SK-N-MC (cell line): Measurements from ENCODE around the gene UBFD1.
"Not testable (repeated sequence)": the region's sequence is repeated elsewhere in the genome, so short reads cannot be mapped to it uniquely, and the experiment has no call there.

Experiments used
- DNase-seq: peaks from one replicate; pipeline ENCODE4 v3.0.0-alpha.2; 2011; ENCODE audit warnings: low read depth, low spot score
- H3K27ac ChIP-seq: fragments of 200-600 bp; sonication (generic); 2 replicates; pipeline ENCODE4 v1.5.1; 2016; ENCODE audit warnings: mixed run types
- H3K36me3 ChIP-seq: fragments of 200-600 bp; sonication (generic); 2 replicates; pipeline ENCODE4 v1.6.1; 2017; ENCODE audit warnings: antibody characterized with exemption, low read length, mixed read lengths; ENCODE audit not compliant: insufficient read depth
- H3K4me3 ChIP-seq: fragments of 200-600 bp; sonication (generic); 2 replicates; pipeline ENCODE4 v1.5.1; 2016
- H3K9ac ChIP-seq: fragments of 200-600 bp; sonication (generic); 2 replicates; pipeline ENCODE4 v1.8.0; 2017; ENCODE audit warnings: mixed run types, mixed read lengths; ENCODE audit not compliant: insufficient read length
- H3K9me3 ChIP-seq: fragments of 200-600 bp; sonication (generic); 2 replicates; pipeline ENCODE4 v1.6.1; 2017; ENCODE audit warnings: low read depth, mild to moderate bottlenecking, antibody characterized with exemption, low read length, moderate library complexity, mixed read lengths
- EZH2 ChIP-seq: fragments of 200-600 bp; sonication (generic); IDR thresholded peaks from one replicate; pipeline ENCODE4 v1.6.1; 2017; ENCODE audit warnings: antibody characterized with exemption
- FOXP2 ChIP-seq: optimal IDR thresholded peaks from 2 replicates; pipeline ENCODE3; 2011; ENCODE audit warnings: mild to moderate bottlenecking, moderate library complexity; ENCODE audit not compliant: insufficient read depth; ENCODE audit errors: extremely low read length, control extremely low read depth
- POLR2AphosphoS5 ChIP-seq: IDR thresholded peaks from 2 replicates; pipeline ENCODE4 v1.6.1; 2012; ENCODE audit warnings: mild to moderate bottlenecking, low read depth, low read length, borderline replicate concordance

UBFD1 gene

DNA sequence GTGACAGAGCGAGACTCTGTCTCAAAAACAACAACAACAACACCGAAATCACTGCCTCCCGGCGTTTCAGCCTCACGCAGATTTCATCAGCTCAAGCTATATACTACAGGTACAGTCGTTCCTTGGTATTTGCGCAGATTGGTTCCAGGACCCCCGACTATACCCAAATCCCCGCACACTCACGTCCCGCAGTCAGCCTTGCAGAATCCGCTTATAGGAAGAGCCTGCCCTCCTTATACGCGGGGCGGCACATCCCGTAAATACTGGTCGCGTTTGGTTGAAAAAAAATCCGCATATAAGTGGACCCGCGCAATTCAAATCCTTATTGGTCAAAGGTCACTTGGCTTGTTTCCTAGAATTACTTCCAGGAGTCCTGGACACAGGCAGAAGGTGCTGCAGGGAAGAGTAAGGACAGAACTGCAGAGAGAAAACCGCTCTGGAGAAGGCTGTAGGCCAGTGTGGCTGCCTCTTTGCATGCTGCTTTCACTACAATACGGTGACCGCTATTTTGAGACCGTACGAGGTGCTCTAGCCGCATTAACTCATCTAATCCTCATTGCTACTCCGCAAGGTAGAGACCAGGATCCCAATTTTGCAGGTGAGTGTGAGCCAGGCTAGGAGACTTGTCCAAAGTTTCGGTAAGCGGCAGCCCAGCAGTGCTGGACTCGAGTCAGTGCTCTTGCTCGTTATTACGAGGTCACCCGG is 37.9 kb downstream of the UBFD1 start:
- TF ChIP-seq EZH2: no peak
- no peak for TF ChIP-seq POLR2AphosphoS5
- TF ChIP-seq FOXP2: no peak
- peak overlapping the region; percentile 97 for H3K4me3 ChIP-seq
- no peak for DNase-seq
- H3K27ac ChIP-seq: peak overlapping the region; percentile 59; the same call in 1 of the 2 replicates
- H3K36me3 ChIP-seq: peaks cover 37% of the 10 kb centered on the region
- no peaks in the 10 kb centered on the region for H3K9me3 ChIP-seq
- H3K9ac ChIP-seq: peak overlapping the region; percentile 99

DNA sequence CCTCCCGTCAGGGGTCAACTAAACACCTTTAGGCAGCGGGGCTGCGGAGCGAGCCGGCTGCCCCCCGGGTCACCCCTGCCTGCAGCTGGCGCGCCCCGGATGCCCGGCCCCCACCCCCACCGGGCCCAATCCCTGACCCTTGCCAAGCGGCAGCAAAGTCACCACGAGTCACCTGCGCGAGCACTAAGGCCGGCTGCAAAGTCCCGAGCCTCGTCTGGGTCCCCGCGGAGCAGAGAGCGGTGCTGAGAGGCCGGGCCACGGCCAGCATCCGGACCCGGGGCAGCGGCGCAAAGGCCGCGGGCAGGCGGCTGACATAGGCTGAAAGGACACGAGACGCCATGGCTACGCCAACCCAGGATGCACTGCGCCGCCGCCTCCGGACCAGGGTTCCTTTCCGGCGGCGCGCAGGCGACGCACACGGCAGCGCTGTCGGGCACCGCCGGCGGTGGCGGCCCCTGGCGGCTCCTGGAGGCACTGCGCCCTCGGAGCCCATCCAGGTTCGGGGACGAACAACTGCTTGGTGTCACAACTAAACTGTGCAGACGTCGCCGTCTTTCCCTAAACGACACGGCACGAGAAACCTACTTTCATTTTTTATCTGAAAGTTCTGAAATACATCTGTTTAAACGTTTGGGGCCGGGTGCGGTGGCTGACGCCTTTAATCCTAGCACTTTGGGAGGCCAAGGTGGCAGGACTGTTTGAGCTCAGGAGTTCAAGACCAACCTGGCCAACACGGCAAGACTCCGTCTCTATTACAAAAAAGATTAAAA is 38.6 kb downstream of the UBFD1 start, which contains the start of gene NDUFAB1:
NDUFAB1 (minus strand) TSS at position 366 of the 770 bp plus-strand sequence; CDS start at position 340, 26 bp downstream.
- Histone ChIP-seq H3K27ac (peak within 1 kb of the TSS; percentile 59; the same call in 1 of the 2 replicates), H3K9ac (peak within 1 kb of the TSS; percentile 99), H3K36me3 (peaks cover 30% of the 10 kb centered on the region), H3K9me3 (no peaks in the 10 kb centered on the region), H3K4me3 (peak within 1 kb of the TSS; percentile 97)
- no peak for DNase-seq
- TF ChIP-seq FOXP2: no peak
- peak; percentile 83 for TF ChIP-seq POLR2AphosphoS5

DNA sequence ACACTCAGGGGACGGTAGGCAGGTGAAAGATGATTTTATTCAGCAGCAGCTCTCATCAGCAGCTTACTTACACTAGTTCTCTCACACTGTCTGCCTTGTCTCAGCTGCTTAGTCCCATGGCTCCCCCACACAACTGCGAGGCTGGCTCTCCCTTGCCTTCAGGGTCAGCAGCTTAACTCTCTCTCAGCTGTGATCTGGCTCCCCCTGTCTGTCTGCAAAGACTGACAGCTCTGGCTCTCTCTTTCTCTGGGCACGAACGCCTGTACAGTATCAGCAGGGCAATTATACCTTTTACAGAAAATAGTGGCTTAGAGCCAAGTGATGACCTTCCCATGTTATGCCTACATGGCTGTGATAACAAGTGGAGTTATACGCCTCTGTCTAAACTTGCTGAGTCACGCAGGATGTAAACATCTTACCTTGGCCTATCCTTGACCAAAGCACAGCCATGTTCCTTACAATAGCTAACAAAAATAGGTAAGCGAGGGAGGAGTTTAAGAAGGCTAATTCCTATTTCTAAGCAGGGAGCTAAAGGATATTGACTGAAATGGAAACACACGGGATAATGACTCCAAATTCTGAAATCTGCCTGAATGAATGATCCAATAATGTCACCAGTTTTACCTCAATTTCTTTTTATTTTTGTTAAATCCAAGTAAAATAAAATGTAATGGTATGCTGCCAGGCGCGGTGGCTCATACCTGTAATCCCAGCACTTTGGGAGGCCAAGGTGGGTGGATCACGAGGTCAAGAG is 39.7 kb downstream of the UBFD1 start:
- no peaks in the 10 kb centered on the region for H3K9me3 ChIP-seq
- peaks cover 23% of the 10 kb centered on the region for H3K36me3 ChIP-seq
- H3K9ac ChIP-seq: no peak overlapping the region
- H3K27ac ChIP-seq: no peak overlapping the region
- TF ChIP-seq EZH2: no peak
- TF ChIP-seq POLR2AphosphoS5: no peak
- no peak for TF ChIP-seq FOXP2
- no peak for DNase-seq
- H3K4me3 ChIP-seq: no peak overlapping the region

DNA sequence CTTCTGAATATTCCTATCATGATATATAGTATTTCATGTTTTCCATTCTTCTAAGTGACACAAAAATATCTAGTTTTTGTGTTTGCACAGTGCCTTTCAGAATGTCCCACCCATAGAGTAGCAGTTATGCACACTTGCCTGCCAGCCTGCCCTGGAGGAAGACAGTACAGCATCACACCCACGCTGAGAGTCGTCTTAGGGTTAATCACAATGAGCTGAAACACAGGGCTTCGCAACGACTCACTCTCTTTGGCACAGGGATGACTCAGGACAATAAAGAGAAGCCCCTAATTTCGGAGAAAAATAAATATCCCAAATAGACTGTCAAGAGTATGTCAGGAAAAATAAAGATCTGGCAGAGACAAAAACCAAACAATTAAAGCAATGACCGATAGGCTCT is 50.2 kb downstream of the UBFD1 start:
- H3K36me3 ChIP-seq: peaks cover 31% of the 10 kb centered on the region; the same call in 1 of the 2 replicates
- H3K27ac ChIP-seq: no peak overlapping the region
- no peaks in the 10 kb centered on the region for H3K9me3 ChIP-seq
- H3K9ac ChIP-seq: no peak overlapping the region
- H3K4me3 ChIP-seq: no peak overlapping the region
- DNase-seq: no peak
- TF ChIP-seq EZH2 (no peak), FOXP2 (no peak), POLR2AphosphoS5 (no peak)

DNA sequence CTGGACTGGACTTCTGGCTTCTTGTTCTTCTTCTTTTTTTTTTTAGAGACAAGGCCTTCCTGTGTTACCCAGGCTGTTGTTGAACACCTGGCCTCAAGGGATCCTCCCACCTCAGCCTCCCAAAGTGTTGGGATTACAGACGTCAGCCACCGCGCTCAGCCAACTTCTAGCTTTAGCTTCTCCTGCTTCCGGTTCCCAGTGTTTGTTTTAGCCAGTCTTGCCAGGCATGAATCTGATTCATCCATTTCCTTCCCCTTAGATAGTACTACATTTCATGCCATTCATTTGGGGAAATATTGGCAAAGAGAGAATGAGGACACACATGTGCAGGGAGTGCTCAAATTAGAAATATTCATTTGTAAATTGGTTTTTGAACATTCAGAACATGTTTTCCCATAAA is 50.7 kb downstream of the UBFD1 start:
- Histone ChIP-seq H3K36me3 (peaks cover 28% of the 10 kb centered on the region; the same call in 1 of the 2 replicates), H3K9ac (no peak overlapping the region), H3K9me3 (no peaks in the 10 kb centered on the region), H3K27ac (no peak overlapping the region), H3K4me3 (no peak overlapping the region)
- no peak for DNase-seq
- no peak for TF ChIP-seq FOXP2
- TF ChIP-seq EZH2: no peak
- no peak for TF ChIP-seq POLR2AphosphoS5

- no peak overlapping the region for H3K4me3 ChIP-seq
- no peak overlapping the region for H3K9ac ChIP-seq
- H3K9me3 ChIP-seq: no peaks in the 10 kb centered on the region
- H3K36me3 ChIP-seq: peaks cover 23% of the 10 kb centered on the region; the same call in 1 of the 2 replicates
- DNase-seq: no peak
- no peak for TF ChIP-seq FOXP2
- TF ChIP-seq EZH2: no peak
- TF ChIP-seq POLR2AphosphoS5: no peak
- H3K27ac ChIP-seq: no peak overlapping the region
Measured at GRCh38 chr16:23609929-23610328, 52.4 kb downstream of the UBFD1 start.

- H3K27ac ChIP-seq, H3K9me3 ChIP-seq, H3K4me3 ChIP-seq, DNase-seq, H3K9ac ChIP-seq: not testable (repeated sequence)
- H3K36me3 ChIP-seq: peaks cover 25% of the 10 kb centered on the region
Measured at GRCh38 chr16:23610905-23611304, 53.4 kb downstream of the UBFD1 start.

DNA sequence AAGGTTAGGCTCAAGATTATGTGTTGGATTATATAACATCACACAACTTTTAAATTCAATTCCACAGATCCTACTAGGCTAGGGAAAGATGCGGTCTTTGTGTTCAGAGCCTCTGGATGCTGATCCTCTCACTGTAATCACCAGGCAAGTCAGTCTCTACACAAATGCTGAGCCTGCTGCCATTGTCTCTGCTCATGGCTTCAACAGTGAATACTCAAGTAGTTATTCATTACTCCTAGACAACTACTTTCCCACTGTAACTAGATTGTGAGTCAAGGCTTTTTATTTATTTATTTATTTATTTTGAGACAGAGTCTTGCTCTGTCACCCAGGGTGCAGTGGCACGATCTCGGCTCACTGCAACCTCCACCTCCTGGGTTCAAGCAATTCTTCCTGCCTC is 54.4 kb downstream of the UBFD1 start:
- DNase-seq: no peak
- peaks cover 31% of the 10 kb centered on the region for H3K36me3 ChIP-seq

GRCh38 chr16:23615805-23616204 is 58.3 kb downstream of the UBFD1 start:
- Histone ChIP-seq H3K27ac (no peak overlapping the region), H3K9ac (no peak overlapping the region), H3K36me3 (peaks cover 45% of the 10 kb centered on the region), H3K9me3 (no peaks in the 10 kb centered on the region), H3K4me3 (no peak overlapping the region)
- TF ChIP-seq EZH2 (no peak), POLR2AphosphoS5 (no peak), FOXP2 (no peak)
- DNase-seq: no peak

More for the DNA sequence above, 54.4 kb downstream of the UBFD1 start:
- H3K9ac ChIP-seq: no peak overlapping the region
- H3K4me3 ChIP-seq: no peak overlapping the region
- TF ChIP-seq FOXP2 (no peak), EZH2 (no peak), POLR2AphosphoS5 (no peak)
- no peak overlapping the region for H3K27ac ChIP-seq
- H3K9me3 ChIP-seq: no peaks in the 10 kb centered on the region
